TTC549 (cell line): Measurements from ENCODE around the gene CA10.

Experiments
- FAIRE-seq: peaks from 2 replicates; lab custom pipeline; 2012; peaks lifted over from hg19 to GRCh38; lab: Jason Lieb, UNC

CA10 gene

DNA sequence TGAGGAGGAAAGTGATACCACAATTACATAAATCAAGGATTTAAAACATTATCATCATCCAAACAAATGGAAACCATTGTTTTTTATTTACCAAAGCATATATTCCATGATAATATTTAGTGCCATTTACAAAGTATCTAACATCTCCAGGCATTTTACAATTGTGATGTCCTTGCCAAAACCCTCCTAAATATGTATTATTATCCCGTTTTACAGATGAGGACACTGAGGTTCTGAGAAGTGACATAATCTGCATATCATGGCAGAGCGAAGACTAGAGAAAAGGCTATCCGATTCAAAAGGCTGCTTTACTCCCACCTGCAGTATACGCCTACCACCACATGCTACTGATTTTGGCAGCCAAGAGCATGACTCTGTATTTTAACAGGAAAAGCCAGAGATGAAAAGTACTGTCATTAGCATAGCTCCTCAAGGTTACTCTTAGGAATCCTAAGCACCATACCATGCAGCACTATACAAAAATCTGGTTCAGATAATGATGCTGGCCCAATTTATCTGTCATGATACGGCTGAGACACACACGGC, 301.4 kb downstream of the CA10 start:
- FAIRE-seq: no peak

- FAIRE-seq: no peak
Measured at GRCh38 chr17:51855806-51856205, 302.7 kb downstream of the CA10 start.

- no peak for FAIRE-seq
Measured at GRCh38 chr17:51853857-51854256, 304.7 kb downstream of the CA10 start.

DNA sequence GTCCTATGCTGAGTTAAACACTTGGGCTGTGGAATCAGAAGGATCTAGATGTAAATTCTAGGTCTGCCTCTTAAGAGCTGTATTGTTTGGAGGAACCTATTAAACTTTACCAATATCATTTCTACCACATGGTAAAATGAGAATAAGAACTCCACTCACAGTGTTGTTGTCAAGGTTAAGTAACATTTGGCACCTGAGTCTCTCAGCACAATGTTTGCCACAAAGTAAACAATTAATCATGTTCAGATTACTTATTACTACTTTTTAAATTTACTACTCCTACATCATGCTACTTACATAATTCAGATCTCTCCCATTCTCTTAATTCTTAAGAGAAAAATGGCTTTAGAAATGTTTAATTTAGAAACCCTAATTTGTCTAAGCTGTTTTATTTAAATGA, 305.9 kb downstream of the CA10 start:
- FAIRE-seq: no peak

DNA sequence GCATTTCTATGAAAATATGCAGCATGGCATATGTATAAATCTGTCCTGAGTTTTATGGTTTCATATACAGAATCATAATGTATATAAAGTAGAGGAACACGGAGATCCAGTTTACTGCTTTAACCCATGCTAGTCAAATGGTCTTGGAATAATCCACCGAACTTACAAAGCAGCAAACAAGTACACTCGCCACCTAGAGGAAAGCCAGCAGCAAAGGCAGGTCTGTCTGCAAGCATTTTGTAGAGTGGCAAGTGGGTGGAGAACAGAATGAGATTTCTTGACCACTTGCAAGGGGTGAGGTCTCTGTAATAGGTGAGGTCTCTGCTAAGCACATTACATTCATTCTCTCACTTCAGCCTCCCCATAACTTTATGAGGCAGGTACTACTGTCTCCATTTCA, 308.3 kb downstream of the CA10 start:
- FAIRE-seq: no peak

GRCh38 chr17:51848451-51848850, 310.1 kb downstream of the CA10 start:
- FAIRE-seq: no peak

DNA sequence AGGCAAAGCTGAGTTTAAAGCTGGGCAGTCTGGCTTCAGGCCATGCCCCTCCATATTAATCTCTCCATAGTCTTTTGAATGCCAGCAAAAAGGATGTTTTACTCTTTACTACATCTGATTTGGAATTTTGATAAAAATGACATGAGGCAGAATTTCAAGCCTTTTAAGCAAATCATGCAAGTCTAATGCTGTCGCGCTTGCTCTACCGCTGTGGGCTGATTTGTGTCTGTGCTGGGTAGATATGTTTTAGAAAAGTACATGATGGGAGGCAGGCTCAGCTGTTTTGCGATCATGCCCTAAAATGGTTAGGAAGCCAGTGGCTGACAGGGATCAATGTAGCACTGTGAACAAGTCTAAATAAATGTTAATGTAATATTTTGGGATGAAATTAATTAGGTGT, 311.9 kb downstream of the CA10 start:
- no peak for FAIRE-seq

DNA sequence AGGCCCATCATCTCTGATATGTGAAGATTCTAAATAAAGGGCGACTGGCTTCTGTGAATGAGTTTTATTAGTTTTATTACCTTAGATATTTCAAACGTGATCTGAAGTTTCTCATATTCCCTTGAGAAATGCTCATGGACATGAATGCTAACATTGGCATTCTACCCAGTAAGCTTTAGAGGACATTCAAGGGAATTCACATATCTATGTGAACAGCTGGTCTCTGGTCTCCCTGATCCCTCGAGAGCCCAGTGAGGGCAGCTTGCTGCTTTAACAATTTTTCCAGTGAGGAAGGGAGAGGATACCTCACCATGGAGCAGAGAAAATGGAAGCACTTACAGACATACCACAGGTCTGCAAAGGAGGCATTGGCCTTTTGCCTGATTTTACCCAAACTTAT, 312.7 kb downstream of the CA10 start:
- no peak for FAIRE-seq

DNA sequence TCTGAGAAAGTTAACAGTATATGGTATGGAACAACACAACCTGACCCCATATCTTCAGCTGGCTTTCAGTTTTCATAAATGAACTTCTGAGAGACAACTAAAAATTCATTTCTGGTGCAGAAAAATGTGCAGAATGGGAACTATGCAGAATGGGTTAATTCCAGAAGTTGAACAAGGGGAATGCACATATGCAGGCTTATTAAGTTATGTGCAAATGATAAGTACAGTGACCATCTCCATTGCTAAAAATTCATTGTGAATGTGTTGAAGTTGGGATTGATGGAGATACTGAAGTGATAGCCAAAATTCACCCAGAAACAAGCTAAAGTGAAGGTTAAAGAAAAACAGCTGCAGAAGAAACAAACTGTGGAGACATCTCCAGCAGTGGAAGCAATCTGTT, 315.8 kb downstream of the CA10 start:
- no peak for FAIRE-seq

DNA sequence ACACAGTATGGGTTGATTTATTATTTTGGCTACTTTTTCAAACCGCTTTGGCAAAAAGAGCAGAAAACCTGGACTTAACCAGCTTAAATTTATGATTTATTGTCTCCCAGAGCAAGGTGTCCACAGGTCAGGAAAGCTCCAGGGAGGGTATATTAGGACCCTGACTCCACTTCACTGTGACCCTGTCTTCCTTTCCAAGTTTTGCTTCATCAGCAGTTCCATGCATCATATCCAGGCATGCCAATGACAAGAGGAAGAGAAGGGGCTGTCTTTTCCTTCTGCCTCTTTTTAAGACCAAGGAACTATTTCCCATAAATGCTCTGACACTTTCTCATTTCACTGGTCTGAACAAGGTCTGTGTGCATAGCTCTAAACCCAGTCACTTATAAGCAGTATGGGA, 316.8 kb downstream of the CA10 start:
- no peak for FAIRE-seq

DNA sequence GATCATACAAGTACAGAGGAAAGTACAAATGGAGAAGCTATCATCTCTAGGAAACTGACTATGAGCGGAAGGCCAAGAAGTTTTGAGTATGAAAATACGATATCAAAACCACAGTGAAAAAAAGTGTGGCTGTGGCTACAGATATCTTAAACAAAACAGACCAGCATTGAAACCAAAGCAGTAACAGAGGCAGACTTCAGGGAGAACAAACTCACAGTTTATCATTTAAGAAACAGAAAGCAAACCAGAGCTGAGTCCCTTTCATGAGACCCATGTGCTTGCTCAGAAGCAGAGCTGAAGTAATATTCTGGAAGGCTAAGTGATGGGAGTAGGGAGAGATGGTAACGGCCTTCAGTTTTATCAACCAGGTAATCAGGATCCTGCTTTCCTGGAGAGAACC, 317.8 kb downstream of the CA10 start:
- no peak for FAIRE-seq

DNA sequence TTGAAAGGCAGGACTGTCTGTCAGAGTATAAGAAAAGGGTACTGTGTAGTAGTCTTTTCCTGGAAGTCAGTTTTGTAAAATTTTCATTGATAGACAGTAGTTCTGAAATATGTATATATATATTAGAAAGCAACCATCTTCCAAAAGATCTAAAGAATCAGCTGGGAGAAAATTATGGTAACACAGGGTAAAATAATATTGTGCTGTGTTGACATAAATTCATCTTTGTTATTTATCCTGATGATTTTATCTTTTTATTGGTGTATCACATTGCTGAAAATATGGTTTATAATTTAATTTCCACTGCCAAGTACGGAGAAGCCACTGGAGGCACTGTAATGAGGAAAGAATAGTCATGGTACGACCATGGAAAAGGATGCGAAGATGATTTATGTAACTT, 324.9 kb downstream of the CA10 start:
- FAIRE-seq: no peak

DNA sequence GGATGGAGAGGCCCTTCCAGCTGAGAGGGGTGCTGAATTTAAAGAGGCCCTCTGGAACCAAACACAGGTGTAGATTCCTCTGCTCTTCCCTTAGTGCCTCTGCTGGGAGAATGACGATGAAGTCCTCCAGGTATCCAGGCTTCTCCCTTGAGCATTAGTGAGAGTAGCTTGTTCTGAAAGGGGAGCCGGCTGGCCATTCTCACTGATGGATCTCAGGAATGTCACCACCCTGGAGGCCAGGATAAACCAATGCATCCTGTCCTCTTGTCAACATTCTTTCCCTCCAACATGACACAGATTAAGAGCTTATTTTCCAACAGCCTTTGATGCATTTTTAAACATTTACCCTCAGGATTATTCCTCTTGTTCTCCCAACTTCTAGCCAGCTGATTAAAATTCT, 325.5 kb downstream of the CA10 start:
- FAIRE-seq: no peak

- FAIRE-seq: no peak
Measured at GRCh38 chr17:51830886-51831285, 327.6 kb downstream of the CA10 start.

GRCh38 chr17:51830451-51830850, 328.1 kb downstream of the CA10 start:
- FAIRE-seq: no peak

- no peak for FAIRE-seq
Measured at GRCh38 chr17:51828901-51829300, 329.6 kb downstream of the CA10 start.

DNA sequence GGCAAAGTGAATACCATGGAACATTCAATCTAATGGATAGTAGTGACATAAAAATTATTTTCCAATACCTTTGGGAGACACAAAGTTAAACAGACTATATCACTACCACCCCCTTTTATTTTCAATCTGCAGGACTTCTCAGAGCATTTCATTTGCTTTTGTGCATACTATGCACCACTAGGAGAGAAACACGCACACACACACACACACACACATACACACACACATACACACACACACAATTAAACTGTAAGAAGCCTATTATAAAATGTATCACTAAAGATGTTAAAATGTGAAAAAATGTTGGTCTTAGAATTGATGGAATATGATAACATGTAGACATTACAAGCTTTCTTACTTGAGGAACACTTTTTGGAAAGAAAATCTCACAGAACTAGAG, 331.4 kb downstream of the CA10 start:
- no peak for FAIRE-seq

DNA sequence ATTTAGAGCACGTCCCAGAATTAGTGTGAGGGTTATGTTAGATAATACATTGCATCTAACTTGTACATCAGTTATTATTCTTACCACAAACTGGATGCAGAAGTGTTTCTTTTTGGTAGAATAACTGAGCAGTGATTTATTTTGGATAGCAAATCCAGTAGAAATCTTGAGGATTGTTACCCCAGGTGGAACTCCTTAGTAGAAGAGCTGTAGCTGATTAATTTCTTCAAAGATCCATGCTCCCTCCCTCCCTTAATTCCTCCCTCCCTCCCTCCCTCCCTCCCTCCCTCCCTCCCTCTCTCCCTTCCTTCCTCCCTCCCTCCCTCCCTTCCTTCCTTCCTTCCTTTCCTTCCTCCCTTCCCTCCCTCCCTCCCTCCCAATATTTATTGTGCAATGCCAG, 337.7 kb downstream of the CA10 start:
- FAIRE-seq: no peak

- FAIRE-seq: no peak
Measured at GRCh38 chr17:51820252-51820651, 338.3 kb downstream of the CA10 start.

- no peak for FAIRE-seq
Measured at GRCh38 chr17:51819341-51820219, 338.9 kb downstream of the CA10 start.

DNA sequence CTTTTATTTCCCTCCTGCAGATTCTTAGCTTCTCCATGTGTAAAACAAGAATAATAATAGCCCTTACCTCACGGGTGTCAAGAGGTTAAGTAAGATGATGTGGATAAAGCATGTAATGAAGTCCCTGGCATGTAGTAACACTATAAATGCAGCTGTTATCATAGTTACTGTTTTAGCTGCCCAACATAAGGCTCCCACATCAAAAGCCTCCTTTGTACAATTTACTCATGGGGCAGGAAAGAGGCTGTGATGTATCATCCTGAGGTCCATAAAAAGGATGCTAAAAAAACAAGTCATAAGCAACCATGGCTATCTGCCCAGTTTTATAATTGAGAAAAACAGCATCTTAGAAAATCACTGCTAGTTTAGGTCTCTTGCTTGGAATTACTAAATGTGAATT, 339.7 kb downstream of the CA10 start:
- no peak for FAIRE-seq

DNA sequence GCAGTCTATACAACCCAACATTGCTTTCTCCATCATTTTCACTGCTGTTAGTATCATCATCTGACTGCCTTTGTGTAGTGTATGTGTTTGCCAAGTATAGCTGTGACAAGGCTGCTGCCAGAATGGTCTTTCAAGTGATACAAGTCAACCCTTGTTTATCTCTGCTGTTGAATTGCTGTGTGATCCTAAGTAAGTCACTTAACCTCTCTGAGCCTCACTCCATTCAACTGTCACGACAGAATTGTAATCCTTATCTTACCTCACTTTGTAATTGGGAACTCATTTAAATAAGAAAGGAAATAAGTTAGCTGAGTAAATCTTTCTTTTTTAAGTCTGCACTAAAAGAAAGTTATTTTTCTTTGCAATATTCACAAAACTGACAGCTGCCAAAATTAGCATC, 340.6 kb downstream of the CA10 start:
- FAIRE-seq: no peak

- FAIRE-seq: no peak
Measured at GRCh38 chr17:51817117-51817516, 341.4 kb downstream of the CA10 start.

DNA sequence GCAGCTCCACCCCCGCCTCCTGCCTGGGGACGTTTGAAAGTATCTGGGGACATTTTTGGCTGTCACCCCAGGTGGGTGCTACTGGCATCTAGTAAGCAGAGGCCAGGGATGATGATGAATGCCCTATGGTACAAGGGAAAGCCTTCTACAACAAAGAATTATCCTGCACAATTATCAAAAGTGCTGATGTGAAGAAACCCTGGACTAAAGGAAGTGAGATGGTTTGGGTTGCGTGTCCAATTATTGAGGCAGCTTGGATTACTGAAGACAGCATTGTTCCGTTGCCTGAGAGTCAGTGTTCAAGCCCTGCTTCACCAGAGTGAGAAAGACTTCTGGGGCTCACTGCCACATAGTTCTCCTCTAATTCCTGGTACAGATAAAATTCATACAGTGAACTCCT, 343.4 kb downstream of the CA10 start:
- no peak for FAIRE-seq
